Fibroblast of skin of left quadriceps (primary cell): ENCODE results near the gene MYO10.
"Not testable (repeated sequence)": the region's sequence is repeated elsewhere in the genome, so short reads cannot be mapped to it uniquely, and the experiment has no call there.

Experiments
- DNase-seq, 2 experiments: peaks; one replicate each; pipeline ENCODE4 v3.0.0-alpha.2; 2013; ENCODE audit warnings: low read depth in 2 of 2

Gene MYO10

GRCh38 chr5:16863469-16863946 is 72.6 kb downstream of the MYO10 start:
- DNase-seq = no peak

- DNase-seq = no peak
Measured at GRCh38 chr5:16862777-16863176, 73.3 kb downstream of the MYO10 start.

GRCh38 chr5:16859346-16859745 is 76.7 kb downstream of the MYO10 start:
- no peak for DNase-seq

GRCh38 chr5:16858151-16858550 is 77.9 kb downstream of the MYO10 start:
- DNase-seq = no peak

GRCh38 chr5:16857635-16858034 is 78.5 kb downstream of the MYO10 start:
- no peak for DNase-seq

- no peak for DNase-seq
Measured at GRCh38 chr5:16856531-16856930, 79.6 kb downstream of the MYO10 start.

- DNase-seq = no peak
Measured at GRCh38 chr5:16855898-16856297, 80.2 kb downstream of the MYO10 start.

GRCh38 chr5:16855485-16855884 is 80.6 kb downstream of the MYO10 start:
- no peak for DNase-seq

- DNase-seq = no peak
Measured at GRCh38 chr5:16854351-16854750, 81.7 kb downstream of the MYO10 start.

GRCh38 chr5:16853518-16853917 is 82.6 kb downstream of the MYO10 start:
- DNase-seq = no peak

- DNase-seq = no peak
Measured at GRCh38 chr5:16852251-16853005, 83.7 kb downstream of the MYO10 start.

- DNase-seq = no peak
Measured at GRCh38 chr5:16849775-16850174, 86.3 kb downstream of the MYO10 start.

GRCh38 chr5:16849181-16849580 is 86.9 kb downstream of the MYO10 start:
- no peak for DNase-seq

GRCh38 chr5:16844952-16845351 is 91.1 kb downstream of the MYO10 start:
- DNase-seq = no peak

- DNase-seq = peak in 1 of 2 experiments; percentile 32
Measured at GRCh38 chr5:16842896-16843295, 93.2 kb downstream of the MYO10 start.

- DNase-seq = no peak
Measured at GRCh38 chr5:16841416-16841815, 94.7 kb downstream of the MYO10 start.

- DNase-seq = no peak
Measured at GRCh38 chr5:16837305-16837704, 98.8 kb downstream of the MYO10 start.

GRCh38 chr5:16834029-16834428 is 102.1 kb downstream of the MYO10 start:
- no peak for DNase-seq

GRCh38 chr5:16831326-16831725 is 104.8 kb downstream of the MYO10 start:
- not testable (repeated sequence) for DNase-seq

GRCh38 chr5:16827755-16828154 is 108.3 kb downstream of the MYO10 start:
- DNase-seq = no peak

GRCh38 chr5:16826379-16827125 is 109.5 kb downstream of the MYO10 start:
- no peak for DNase-seq

GRCh38 chr5:16819522-16820167 is 116.4 kb downstream of the MYO10 start:
- peak; percentile 72 to 74 for DNase-seq

- no peak for DNase-seq
Measured at GRCh38 chr5:16815432-16815831, 120.7 kb downstream of the MYO10 start.
